ENCODE results near the gene LLGL2. TPM values are rescaled to one million over a fixed set of nuclear protein-coding genes. Genes with fewer than 3 reads are reported as not detected.
A peak's percentile ranks its signal among the peaks of the same experiment; 100 is the strongest.

LLGL2 gene
- total and polyA plus RNA-seq, 10 of the 15 experiments (the other 5 are each of a cell fraction or from before 2014, with no cell fraction given), result 0.21 to 9.9 (median 4.5) TPM

DNA sequence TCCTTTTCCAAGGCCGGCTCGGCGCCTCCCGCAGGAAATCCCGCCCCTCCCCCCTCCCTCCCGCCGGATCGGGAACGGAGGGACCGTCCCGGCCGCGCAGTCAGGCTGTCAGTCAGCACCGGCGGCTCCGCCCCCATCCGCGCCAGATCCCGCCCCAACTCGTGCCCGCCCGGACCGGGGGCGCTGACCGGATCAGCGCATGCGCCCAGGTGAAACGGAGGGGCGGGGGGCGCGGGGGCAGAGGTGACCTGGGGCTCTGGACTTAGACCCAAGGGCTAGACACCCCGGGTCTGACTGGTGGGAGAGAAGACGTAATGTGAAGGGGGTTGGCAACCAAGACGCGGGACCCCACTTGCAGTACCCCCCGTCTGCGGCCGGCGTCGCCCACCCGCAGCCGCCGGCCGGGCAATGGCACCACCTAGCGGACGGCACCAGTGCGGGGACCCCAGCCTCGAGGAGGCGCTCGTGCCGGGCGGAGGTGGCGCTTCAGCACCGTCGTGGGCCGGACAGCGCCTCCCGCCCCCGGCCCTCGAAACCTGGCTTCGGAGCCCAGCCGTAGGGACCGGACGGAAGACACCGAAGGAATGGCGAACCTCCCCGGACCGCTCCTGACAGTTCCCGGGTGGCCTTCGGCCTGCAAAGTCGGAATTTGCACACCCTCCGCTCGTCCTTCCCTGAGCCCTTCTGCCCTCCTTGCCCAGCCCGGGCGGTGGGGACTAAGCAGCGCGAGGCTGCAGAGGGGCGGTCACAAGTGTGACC lies 9.8 kb upstream of the LLGL2 start, which contains the start of gene CASKIN2 (continued):
- TF ChIP-seq KDM1A (IDR thresholded peaks at IDR 0.05; ENCODE audit: borderline replicate concordance) (no peak), MXI1 (IDR thresholded peaks at IDR 0.05; ENCODE audit: low read depth, low read length) (peak; percentile 84), MTA3 (IDR thresholded peaks at IDR 0.05; ENCODE audit: borderline replicate concordance, low read length) (no peak), EGR1 (IDR thresholded peaks at IDR 0.05; ENCODE audit: borderline replicate concordance in 1 of 2, low read depth in 2 of 2, low read length in 2 of 2) (peak in 1 of 2 experiments; percentile 70; a peak in 2 of 3 replicates), NFXL1 (IDR thresholded peaks at IDR 0.05; ENCODE audit: borderline replicate concordance) (no peak), POLR2AphosphoS2 (IDR thresholded peaks at IDR 0.05; ENCODE audit: low read depth, low read length) (no peak), JUNB (IDR thresholded peaks at IDR 0.05) (no peak), ZBED1 (IDR thresholded peaks at IDR 0.05; ENCODE audit: borderline replicate concordance) (no peak), NBN (IDR thresholded peaks at IDR 0.05) (peak; percentile 50; the same call in 1 of the 2 replicates), BCL11A (IDR thresholded peaks at IDR 0.05; ENCODE audit: low read depth, low read length) (no peak), RB1 (IDR thresholded peaks at IDR 0.05; ENCODE audit: borderline replicate concordance) (peak; percentile 13; the same call in 1 of the 2 replicates), NR2F1 (conservative IDR thresholded peaks at IDR 0.05) (peak; percentile 90), MEF2B (IDR thresholded peaks at IDR 0.05; ENCODE audit: partially characterized antibody, poor library complexity, severe bottlenecking) (peak; percentile 53), SP1 (IDR thresholded peaks at IDR 0.05; ENCODE audit: low read depth, low read length) (peak; percentile 37)
- TF ChIP-seq, protein P1, sequence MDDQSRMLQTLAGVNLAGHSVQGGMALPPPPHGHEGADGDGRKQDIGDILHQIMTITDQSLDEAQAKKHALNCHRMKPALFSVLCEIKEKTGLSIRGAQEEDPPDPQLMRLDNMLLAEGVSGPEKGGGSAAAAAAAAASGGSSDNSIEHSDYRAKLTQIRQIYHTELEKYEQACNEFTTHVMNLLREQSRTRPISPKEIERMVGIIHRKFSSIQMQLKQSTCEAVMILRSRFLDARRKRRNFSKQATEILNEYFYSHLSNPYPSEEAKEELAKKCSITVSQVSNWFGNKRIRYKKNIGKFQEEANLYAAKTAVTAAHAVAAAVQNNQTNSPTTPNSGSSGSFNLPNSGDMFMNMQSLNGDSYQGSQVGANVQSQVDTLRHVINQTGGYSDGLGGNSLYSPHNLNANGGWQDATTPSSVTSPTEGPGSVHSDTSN (IDR thresholded peaks at IDR 0.05; ENCODE audit: insufficient replicate concordance, low read depth, low read length), result peak; percentile 90
- TF ChIP-seq, protein P2, sequence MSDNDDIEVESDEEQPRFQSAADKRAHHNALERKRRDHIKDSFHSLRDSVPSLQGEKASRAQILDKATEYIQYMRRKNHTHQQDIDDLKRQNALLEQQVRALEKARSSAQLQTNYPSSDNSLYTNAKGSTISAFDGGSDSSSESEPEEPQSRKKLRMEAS (IDR thresholded peaks at IDR 0.05; ENCODE audit: low read depth, low read length), result 0 out of 2 replicates have a peak, but pooled peaks have one; percentile 45
- TF ChIP-seq, protein P3, sequence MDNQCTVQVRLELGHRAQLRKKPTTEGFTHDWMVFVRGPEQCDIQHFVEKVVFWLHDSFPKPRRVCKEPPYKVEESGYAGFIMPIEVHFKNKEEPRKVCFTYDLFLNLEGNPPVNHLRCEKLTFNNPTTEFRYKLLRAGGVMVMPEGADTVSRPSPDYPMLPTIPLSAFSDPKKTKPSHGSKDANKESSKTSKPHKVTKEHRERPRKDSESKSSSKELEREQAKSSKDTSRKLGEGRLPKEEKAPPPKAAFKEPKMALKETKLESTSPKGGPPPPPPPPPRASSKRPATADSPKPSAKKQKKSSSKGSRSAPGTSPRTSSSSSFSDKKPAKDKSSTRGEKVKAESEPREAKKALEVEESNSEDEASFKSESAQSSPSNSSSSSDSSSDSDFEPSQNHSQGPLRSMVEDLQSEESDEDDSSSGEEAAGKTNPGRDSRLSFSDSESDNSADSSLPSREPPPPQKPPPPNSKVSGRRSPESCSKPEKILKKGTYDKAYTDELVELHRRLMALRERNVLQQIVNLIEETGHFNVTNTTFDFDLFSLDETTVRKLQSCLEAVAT (IDR thresholded peaks at IDR 0.05), result no peak
- TF ChIP-seq, protein P4, sequence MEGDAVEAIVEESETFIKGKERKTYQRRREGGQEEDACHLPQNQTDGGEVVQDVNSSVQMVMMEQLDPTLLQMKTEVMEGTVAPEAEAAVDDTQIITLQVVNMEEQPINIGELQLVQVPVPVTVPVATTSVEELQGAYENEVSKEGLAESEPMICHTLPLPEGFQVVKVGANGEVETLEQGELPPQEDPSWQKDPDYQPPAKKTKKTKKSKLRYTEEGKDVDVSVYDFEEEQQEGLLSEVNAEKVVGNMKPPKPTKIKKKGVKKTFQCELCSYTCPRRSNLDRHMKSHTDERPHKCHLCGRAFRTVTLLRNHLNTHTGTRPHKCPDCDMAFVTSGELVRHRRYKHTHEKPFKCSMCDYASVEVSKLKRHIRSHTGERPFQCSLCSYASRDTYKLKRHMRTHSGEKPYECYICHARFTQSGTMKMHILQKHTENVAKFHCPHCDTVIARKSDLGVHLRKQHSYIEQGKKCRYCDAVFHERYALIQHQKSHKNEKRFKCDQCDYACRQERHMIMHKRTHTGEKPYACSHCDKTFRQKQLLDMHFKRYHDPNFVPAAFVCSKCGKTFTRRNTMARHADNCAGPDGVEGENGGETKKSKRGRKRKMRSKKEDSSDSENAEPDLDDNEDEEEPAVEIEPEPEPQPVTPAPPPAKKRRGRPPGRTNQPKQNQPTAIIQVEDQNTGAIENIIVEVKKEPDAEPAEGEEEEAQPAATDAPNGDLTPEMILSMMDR (IDR thresholded peaks at IDR 0.05 in 2 of 3, conservative IDR thresholded peaks at IDR 0.05 in 1 of 3; ENCODE audit: control insufficient read depth in 2 of 3, extremely low read depth in 1 of 3, insufficient read depth in 1 of 3, low read depth in 3 of 3, low read length in 3 of 3), result peak; percentile 95 to 99 (median 95)
- TF ChIP-seq, protein P5, sequence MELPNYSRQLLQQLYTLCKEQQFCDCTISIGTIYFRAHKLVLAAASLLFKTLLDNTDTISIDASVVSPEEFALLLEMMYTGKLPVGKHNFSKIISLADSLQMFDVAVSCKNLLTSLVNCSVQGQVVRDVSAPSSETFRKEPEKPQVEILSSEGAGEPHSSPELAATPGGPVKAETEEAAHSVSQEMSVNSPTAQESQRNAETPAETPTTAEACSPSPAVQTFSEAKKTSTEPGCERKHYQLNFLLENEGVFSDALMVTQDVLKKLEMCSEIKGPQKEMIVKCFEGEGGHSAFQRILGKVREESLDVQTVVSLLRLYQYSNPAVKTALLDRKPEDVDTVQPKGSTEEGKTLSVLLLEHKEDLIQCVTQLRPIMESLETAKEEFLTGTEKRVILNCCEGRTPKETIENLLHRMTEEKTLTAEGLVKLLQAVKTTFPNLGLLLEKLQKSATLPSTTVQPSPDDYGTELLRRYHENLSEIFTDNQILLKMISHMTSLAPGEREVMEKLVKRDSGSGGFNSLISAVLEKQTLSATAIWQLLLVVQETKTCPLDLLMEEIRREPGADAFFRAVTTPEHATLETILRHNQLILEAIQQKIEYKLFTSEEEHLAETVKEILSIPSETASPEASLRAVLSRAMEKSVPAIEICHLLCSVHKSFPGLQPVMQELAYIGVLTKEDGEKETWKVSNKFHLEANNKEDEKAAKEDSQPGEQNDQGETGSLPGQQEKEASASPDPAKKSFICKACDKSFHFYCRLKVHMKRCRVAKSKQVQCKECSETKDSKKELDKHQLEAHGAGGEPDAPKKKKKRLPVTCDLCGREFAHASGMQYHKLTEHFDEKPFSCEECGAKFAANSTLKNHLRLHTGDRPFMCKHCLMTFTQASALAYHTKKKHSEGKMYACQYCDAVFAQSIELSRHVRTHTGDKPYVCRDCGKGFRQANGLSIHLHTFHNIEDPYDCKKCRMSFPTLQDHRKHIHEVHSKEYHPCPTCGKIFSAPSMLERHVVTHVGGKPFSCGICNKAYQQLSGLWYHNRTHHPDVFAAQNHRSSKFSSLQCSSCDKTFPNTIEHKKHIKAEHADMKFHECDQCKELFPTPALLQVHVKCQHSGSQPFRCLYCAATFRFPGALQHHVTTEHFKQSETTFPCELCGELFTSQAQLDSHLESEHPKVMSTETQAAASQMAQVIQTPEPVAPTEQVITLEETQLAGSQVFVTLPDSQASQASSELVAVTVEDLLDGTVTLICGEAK (IDR thresholded peaks at IDR 0.05; ENCODE audit: borderline replicate concordance), result peak; percentile 57
